Gastrocnemius medialis (tissue), 4 donors: ENCODE results near the gene VSTM1.

Experiments
- POLR2A ChIP-seq, 2 donors: fragments of 450-650 bp; IDR thresholded peaks; one replicate each; pipeline ENCODE4 v1.6.1; 2017; ENCODE audit warnings: antibody characterized with exemption in 2 of 2, mild to moderate bottlenecking in 2 of 2, moderate library complexity in 2 of 2
- TF ChIP-seq, protein P1 (sequence below), 5 experiments: fragments of 450-650 bp in 3 of 5; fragments of 200-600 bp in 2 of 5; sonication (generic) in 2 of 5; IDR thresholded peaks in 4 of 5; conservative IDR thresholded peaks in 1 of 5; 1 replicate in 4 of 5; 2 replicates in 1 of 5; pipeline ENCODE4 v1.5.1; 2016 to 2019; ENCODE audit warnings: antibody characterized with exemption in 5 of 5, mild to moderate bottlenecking in 3 of 5, moderate library complexity in 3 of 5

DNA sequence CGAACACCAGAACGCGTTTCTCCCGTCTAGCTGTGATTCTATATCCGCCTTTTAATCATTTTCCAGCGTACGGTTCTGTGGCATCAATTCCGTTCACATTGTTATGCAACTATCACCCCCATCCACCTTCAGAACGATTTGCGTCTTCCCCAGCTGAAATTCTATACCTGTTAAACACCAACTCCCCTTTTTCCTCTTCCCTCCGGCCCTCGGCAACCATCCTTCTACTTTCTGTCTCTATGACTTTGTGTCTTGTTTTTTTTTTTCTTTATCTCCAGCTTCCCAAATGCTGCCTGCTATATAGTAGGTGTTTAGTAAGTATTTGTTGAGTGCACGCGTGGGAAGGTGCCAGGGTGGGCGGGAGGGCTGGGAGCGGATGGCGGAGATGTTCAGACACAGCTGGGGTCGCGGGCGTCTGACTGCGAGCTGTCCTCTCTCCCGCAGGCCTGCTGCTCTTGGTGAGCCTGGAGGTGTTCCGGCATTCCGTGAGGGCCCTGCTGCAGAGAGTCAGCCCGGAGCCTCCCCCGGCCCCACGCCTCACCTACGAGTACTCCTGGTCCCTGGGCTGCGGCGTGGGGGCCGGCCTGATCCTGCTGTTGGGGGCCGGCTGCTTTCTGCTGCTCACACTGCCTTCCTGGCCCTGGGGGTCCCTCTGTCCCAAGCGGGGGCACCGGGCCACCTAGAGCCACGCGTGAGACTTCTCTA lies 52.0 kb downstream of the VSTM1 start:
- TF ChIP-seq, protein P1, sequence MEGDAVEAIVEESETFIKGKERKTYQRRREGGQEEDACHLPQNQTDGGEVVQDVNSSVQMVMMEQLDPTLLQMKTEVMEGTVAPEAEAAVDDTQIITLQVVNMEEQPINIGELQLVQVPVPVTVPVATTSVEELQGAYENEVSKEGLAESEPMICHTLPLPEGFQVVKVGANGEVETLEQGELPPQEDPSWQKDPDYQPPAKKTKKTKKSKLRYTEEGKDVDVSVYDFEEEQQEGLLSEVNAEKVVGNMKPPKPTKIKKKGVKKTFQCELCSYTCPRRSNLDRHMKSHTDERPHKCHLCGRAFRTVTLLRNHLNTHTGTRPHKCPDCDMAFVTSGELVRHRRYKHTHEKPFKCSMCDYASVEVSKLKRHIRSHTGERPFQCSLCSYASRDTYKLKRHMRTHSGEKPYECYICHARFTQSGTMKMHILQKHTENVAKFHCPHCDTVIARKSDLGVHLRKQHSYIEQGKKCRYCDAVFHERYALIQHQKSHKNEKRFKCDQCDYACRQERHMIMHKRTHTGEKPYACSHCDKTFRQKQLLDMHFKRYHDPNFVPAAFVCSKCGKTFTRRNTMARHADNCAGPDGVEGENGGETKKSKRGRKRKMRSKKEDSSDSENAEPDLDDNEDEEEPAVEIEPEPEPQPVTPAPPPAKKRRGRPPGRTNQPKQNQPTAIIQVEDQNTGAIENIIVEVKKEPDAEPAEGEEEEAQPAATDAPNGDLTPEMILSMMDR (IDR thresholded peaks at IDR 0.05 in 4 of 5, conservative IDR thresholded peaks at IDR 0.05 in 1 of 5), result no peak
- no peak for TF ChIP-seq POLR2A (IDR thresholded peaks at IDR 0.05)
